ENCODE measurements around the gene COX15.

DNA sequence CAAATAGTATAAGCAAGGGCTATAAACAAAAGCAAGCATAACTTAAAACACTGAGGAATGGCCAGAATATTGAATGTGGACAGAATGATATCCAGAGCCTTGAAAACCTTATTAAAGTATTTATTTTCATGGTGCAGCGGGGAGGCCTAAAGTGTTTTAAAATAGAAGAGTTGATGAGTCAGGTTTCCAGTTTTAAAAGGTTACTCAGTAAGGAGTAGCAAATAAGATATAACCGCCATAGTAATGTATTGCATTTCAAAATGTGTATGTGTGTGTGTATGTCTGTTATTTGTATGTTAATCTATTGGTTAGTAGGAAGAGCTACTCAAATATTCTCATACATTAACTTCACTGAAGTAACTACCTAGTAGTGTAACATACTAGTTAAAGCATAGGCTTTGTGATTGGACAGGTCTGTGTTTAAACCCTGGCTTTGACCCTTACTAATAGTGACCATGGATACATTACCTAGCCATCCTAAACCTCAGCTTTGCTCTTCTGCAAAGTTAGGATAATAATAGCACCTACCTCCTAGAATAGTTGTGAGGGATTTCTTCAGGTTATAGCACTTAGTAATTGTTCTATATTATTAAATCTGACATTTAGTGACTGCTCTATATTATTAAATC is 17.0 kb upstream of the COX15 start:
- TF ChIP-seq EZH2 (IDR thresholded peaks at IDR 0.05; ENCODE audit: insufficient read depth, poor library complexity, severe bottlenecking) (no peak), EZH2phosphoT487 (IDR thresholded peaks at IDR 0.05; ENCODE audit: insufficient read depth, low read depth) (no peak)
